Measurements from ENCODE around the gene ATRAID. TPM values are rescaled to one million over a fixed set of nuclear protein-coding genes. Genes with fewer than 3 reads are reported as not detected.

ATRAID gene
- total RNA-seq: 122 and 193 TPM in 2 replicates

GRCh38 chr2:27211943-27212625, at the start of gene ATRAID, which contains the start of gene SLC5A6:
Gene ATRAID (plus strand): TSS chr2:27212041. CDS start chr2:27212369, 328 bp downstream.
Gene SLC5A6 (minus strand): TSS chr2:27212268. CDS start chr2:27207650, 4,618 bp downstream.

GRCh38 chr2:27217173-27218121, 5.6 kb downstream of the ATRAID start, which contains the start of gene CAD:
Gene CAD (plus strand): TSS chr2:27217369. CDS start chr2:27217552, 183 bp downstream.

DNA sequence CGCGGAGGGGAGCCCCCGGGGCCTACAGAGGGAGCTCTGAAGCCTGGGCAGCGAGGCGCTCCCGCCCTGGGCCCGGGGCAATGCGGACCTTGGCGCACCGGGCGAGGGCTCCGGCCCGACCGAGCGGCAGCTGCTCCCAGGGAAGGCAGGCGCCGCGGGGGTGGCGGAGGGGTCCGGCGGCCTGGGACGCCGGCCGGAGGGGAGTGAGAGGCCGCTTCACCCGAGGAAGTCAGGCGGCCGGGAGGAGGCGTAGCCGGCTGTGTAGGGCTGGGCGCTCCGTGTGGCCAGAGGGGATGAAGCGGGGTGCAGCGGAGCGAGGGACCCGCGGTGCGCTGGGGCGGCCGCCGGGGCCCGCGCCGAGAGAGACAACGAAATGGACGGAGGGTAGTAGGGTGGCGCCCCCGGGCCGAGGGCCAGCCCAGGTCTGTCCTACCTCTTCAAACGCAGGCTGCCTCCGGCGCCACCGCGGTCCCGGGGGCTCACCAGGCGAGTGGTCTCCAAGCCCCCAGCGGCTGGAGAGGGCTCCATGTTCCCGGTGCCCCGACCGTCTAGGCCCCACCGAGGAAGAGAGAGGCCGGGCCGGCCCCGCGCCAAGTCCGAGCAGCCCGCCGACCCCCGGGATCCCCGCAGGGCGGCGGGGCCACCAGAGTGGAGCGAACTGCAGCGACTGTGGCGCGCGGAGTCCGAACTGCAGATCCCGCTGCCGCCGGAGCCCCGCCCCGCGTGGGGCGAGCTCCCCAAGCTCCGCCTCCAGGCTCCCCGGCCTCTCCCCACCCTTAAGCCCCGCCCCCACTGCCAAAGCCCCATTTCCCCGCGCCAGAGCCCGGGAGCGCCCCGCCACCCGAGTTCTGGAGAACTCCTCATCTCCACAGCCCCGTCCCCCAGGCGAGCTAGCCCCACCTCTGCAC, 50.8 kb downstream of the ATRAID start, which contains the start of gene SLC30A3:
Gene SLC30A3, minus strand, starts transcription at position 669 of the 908 bp plus-strand sequence. Its CDS starts 141 bp downstream, at position 528.

Other genes starting within 250 kb of the ATRAID start
- 2.1 and 9.8 TPM in 2 replicates for gene MAPRE3, start 241.4 kb upstream of the ATRAID start, total RNA-seq
- 18.5 and 19.6 TPM in 2 replicates for gene TMEM214, start 179.1 kb upstream of the ATRAID start, total RNA-seq
- 10.6 and 20.4 TPM in 2 replicates for gene AGBL5, start 160.4 kb upstream of the ATRAID start, total RNA-seq
- 254 and 377 TPM in 2 replicates for gene OST4, start 140.4 kb upstream of the ATRAID start, total RNA-seq
- gene EMILIN1, start 133.4 kb upstream of the ATRAID start, total RNA-seq: 0.34 and 0.36 TPM in 2 replicates
- gene KHK, start 125.3 kb upstream of the ATRAID start, total RNA-seq: 0.34 and 0.78 TPM in 2 replicates
- 1.0 and 1.8 TPM in 2 replicates for gene CGREF1, start 92.9 kb upstream of the ATRAID start, total RNA-seq
- gene ABHD1, start 88.2 kb upstream of the ATRAID start, total RNA-seq: not detected in 2 replicates
- gene PREB, start 77.4 kb upstream of the ATRAID start, total RNA-seq: 39.4 and 82.7 TPM in 2 replicates
- not detected in 2 replicates for gene PRR30, start 72.6 kb upstream of the ATRAID start, total RNA-seq
- under 0.01 TPM in 1 of 2 replicates, not detected in the other for gene TCF23, start 63.0 kb upstream of the ATRAID start, total RNA-seq
- 22.9 and 34.7 TPM in 2 replicates for gene SLC5A6, start 227 bp downstream of the ATRAID start, total RNA-seq
- 34.9 and 61.9 TPM in 2 replicates for gene CAD, start 5.3 kb downstream of the ATRAID start, total RNA-seq
- not detected in 2 replicates for gene SLC30A3, start 51.0 kb downstream of the ATRAID start, total RNA-seq
- not detected in 2 replicates for gene DNAJC5G, start 63.4 kb downstream of the ATRAID start, total RNA-seq
- not detected in 2 replicates for gene TRIM54, start 70.4 kb downstream of the ATRAID start, total RNA-seq
- 1.0 and 1.1 TPM in 2 replicates for gene UCN, start 96.4 kb downstream of the ATRAID start, total RNA-seq
- 43.7 and 44.1 TPM in 2 replicates for gene MPV17, start 111.1 kb downstream of the ATRAID start, total RNA-seq
- gene GTF3C2, start 144.7 kb downstream of the ATRAID start, total RNA-seq: 26.0 and 33.6 TPM in 2 replicates
- gene EIF2B4, start 158.3 kb downstream of the ATRAID start, total RNA-seq: 28.6 and 32.8 TPM in 2 replicates
- gene SNX17, start 158.6 kb downstream of the ATRAID start, total RNA-seq: 79.7 and 108 TPM in 2 replicates
- 11.9 and 12.6 TPM in 2 replicates for gene ZNF513, start 168.7 kb downstream of the ATRAID start, total RNA-seq
- gene PPM1G, start 197.6 kb downstream of the ATRAID start, total RNA-seq: 115 and 118 TPM in 2 replicates
- 103 and 125 TPM in 2 replicates for gene NRBP1, start 216.6 kb downstream of the ATRAID start, total RNA-seq
- gene KRTCAP3, start 230.3 kb downstream of the ATRAID start, total RNA-seq: 13.3 and 13.9 TPM in 2 replicates

Measured in nasal cavity respiratory epithelium epithelial cell of viscerocranial mucosa (primary cell).